Epithelial cell of proximal tubule (primary cell): ENCODE results near the gene DBNDD2. TPM values are rescaled to one million over a fixed set of nuclear protein-coding genes. Genes with fewer than 3 reads are reported as not detected.

Experiments
- DNase-seq: peaks from one replicate; pipeline ENCODE4 v3.0.0-alpha.2; 2011; ENCODE audit warnings: low read depth
- H3K4me3 ChIP-seq: 2 replicates; pipeline ENCODE4 v1.5.1; 2011; ENCODE audit warnings: low read depth, mild to moderate bottlenecking, low read length
- total RNA-seq: library from RNA; depleted of rRNA; stranded (reverse); fragments of >200 nt; gene quantifications from 2 replicates; pipeline ENCODE4 v1.2.3, GENCODE V29; 2015
- TF ChIP-seq, protein P1 (sequence below): conservative IDR thresholded peaks from 2 replicates; pipeline ENCODE4 v1.5.1; 2012; ENCODE audit warnings: low read depth, mild to moderate bottlenecking, low read length

DBNDD2 gene
- total RNA-seq, 1 donor from 2014 or later = 49.6 TPM

DNA sequence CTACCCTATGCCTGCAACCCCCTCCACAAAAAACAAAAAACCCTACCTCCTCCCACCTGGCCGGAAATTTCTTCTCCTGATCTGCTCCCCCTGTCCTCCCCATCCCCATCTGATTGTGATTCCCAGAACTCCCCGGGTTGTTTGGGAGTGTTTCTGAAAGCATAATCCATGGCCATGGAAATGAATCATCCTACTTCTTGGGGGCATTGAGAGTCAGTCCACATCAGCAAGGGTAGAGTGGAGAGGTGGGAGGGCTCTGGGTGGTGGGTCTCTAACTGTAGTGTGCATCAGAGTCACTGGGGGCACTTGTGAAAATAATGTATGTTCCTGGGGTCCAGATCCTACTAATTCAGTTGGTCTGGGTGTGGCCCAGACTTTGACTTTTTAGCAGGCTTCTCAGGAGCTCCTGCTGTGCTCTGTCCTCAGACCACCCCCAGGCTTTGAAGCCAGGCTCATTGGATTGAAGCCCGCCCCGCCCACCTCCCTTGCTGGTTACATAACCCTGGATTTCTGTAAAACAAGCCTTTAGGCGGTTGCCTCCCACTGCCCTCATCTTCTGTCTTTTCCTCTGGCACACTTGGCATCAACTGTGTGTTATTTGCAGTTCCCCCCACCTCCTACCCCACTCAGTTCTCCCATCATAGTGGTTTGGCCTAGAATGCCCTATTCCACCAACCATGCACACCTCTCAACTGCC, 18.4 kb downstream of the DBNDD2 start:
- DNase-seq = no peak
- no peak overlapping the region for H3K4me3 ChIP-seq
- TF ChIP-seq, protein P1, sequence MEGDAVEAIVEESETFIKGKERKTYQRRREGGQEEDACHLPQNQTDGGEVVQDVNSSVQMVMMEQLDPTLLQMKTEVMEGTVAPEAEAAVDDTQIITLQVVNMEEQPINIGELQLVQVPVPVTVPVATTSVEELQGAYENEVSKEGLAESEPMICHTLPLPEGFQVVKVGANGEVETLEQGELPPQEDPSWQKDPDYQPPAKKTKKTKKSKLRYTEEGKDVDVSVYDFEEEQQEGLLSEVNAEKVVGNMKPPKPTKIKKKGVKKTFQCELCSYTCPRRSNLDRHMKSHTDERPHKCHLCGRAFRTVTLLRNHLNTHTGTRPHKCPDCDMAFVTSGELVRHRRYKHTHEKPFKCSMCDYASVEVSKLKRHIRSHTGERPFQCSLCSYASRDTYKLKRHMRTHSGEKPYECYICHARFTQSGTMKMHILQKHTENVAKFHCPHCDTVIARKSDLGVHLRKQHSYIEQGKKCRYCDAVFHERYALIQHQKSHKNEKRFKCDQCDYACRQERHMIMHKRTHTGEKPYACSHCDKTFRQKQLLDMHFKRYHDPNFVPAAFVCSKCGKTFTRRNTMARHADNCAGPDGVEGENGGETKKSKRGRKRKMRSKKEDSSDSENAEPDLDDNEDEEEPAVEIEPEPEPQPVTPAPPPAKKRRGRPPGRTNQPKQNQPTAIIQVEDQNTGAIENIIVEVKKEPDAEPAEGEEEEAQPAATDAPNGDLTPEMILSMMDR = no peak

DNA sequence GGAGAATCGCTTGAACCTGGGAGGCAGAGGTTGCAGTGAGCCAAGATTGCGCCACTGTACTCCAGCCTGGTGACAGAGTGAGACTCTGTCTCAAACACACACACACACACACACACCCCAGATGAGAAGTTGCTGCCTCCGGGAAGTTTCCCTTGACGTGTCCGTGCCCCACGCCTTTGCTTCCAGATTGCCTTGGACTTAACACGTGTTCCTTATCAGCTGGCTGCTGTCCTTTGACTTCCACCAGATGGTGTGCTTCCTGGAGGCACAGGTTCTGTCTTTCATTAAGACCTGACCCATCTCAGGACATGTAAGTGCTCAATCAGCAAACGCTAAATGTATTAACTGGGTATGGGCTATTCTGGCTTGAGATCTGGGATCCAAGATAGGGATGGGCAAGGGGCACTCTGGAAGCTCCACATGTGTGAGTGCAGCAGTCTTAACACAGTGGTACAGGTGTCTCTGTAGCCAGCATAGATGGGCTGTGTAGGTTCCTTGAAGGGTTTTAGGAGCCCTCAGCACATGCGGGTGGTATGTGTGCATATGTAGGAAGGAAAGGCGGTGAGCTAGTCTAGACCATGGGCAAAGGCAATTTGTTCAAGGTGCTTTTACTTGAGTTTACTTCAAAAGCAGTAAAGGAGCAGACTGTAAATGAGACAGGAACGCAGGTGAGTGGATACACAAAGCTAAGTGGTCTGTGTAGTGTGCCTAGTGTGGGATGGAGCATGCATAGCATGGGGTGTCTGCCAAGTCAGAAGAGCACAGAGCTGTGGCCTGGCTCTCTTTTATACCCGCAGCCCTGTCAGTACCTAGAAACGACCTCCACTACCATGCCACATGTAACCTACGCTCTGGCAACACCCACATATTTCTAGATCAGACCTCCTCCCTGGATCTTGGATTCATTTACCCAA, 19.4 kb downstream of the DBNDD2 start:
- TF ChIP-seq, protein P1 = no peak
- no peak overlapping the region for H3K4me3 ChIP-seq
- no peak for DNase-seq

DNA sequence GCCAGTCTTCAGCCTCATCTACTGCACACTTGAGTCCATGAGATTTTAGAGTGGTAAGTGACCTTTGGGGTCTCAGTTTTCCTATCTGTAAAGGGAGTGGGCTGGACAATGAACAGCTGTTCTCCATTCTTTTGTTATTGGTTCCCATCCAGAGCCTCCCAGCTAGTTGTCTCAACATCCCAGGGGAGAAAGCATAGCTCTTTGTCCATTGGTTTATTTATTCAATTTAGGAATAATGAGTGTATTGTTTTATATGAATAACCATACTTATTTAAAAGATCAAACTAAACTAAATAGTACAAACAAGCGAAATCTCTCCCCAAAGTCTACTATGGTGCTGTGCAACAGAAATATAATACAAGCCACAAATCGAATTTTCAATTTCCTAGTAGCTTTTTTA, 21.5 kb downstream of the DBNDD2 start:
- H3K4me3 ChIP-seq = no peak overlapping the region
- TF ChIP-seq, protein P1 = no peak
- no peak for DNase-seq

DNA sequence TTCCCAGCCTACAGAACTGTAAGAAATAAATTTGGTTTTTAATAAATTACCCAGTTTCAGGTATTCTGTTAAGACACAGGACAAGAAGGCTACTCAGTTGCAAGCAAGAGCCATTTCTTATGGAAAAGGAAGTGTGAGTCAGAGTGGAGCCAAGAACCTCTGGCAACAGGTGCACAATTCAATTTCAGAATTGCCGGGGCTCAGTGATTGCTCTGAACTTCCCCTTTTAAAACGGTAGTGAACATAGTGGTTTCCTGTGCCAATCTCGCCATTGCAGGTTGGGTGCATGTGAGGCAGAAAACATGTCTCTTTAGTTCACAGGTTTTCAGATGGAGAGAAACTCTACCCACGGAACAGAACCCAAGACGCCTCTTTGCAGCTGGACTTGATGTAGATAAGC, 24.2 kb downstream of the DBNDD2 start:
- no peak for DNase-seq
- TF ChIP-seq, protein P1 = no peak
- no peak overlapping the region for H3K4me3 ChIP-seq

DNA sequence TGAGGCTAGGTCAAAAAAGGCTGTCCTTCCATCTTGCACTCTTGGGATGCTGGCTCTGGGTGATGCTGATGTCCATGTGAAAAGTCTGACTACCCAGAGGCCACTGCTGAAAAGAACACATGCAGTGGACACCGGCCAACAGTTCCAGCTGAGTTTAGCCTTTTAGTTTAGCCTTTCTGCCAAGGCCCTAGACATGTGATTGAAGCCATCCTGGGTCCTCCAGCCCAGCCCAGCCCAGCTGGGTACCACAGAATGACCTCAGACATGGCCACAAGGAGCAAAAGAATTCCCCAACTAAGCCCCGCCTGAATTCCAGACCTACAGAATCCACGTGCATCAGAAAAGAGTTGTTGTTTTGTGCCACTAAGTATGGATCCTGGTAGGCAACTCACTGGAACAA, 25.2 kb downstream of the DBNDD2 start:
- DNase-seq = no peak
- no peak overlapping the region for H3K4me3 ChIP-seq
- TF ChIP-seq, protein P1 = no peak

DNA sequence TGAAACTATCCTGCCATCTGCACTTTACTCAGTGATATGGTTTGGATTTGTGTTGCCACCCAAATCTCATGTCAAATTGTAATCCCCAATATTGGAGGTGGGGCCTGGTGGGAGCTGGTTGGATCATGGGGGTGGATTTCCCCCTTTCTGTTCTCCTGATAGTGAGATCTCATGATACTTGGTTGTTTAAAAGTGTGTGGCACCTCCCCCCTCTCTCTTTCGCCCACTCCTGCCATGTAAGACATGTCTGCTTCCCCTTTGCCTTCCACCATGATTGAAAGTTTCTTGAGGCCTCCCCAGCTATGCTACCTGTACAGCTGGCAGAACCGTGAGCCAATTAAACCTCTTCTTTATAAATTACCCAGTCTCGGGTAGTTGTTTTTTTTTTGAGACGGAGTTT, 25.9 kb downstream of the DBNDD2 start:
- H3K4me3 ChIP-seq = no peak overlapping the region
- DNase-seq = no peak
- TF ChIP-seq, protein P1 = no peak
